Measurements from ENCODE around the gene SERPINB10. TPM values are rescaled to one million over a fixed set of nuclear protein-coding genes. Genes with fewer than 3 reads are reported as not detected.

Gene SERPINB10
- total RNA-seq, 1 donor from 2014 or later: not detected

DNA sequence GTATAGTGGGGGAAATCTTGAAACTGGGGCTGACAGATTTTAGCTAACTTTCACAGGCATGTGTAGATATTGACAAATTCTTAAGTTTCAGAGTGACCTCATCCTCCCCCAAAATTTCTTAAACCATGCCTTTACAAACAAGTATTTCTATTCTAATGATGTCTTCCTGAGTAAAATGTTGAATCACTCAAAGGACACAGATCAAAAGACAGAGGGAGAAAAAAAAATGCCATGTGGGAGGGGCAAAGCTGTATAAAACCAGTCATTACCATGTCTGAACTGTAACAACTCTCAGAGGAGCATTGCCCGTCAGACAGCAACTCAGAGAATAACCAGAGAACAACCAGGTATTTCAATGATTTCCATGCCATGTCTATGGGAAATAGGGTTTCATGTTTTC lies 20.3 kb upstream of the SERPINB10 start, which contains the start of gene SERPINB2:
Gene SERPINB2, plus strand, starts transcription at position 282 of the 400 bp plus-strand sequence. CDS start 3,740 bp downstream, outside the sequence.
- Mint-ChIP-seq H3K9me3 (no peaks in the 10 kb centered on the region), H3K36me3 (ENCODE audit: low read depth) (no peaks in the 10 kb centered on the region), H3K4me1 (no peaks in the 10 kb centered on the region), H3K27me3 (ENCODE audit: low read depth) (no peaks in the 10 kb centered on the region), H3K4me3 (no peak within 1 kb of the TSS), H3K27ac (ENCODE audit: unreplicated experiment) (no peak within 1 kb of the TSS)
- DNase-seq (ENCODE audit: low read depth, low spot score): no peak
- TF ChIP-seq CTCF (conservative IDR thresholded peaks at IDR 0.05): no peak

- no peak overlapping the region for H3K4me3 Mint-ChIP-seq
These were observed 19.1 kb upstream of the SERPINB10 start for GRCh38 chr18:63888470-63889190.

GRCh38 chr18:63889626-63890025 lies 18.1 kb upstream of the SERPINB10 start:
- DNase-seq (ENCODE audit: low read depth, low spot score): no peak
- Mint-ChIP-seq H3K27ac (ENCODE audit: unreplicated experiment) (no peak overlapping the region), H3K4me3 (no peak overlapping the region), H3K4me1 (no peaks in the 10 kb centered on the region), H3K27me3 (ENCODE audit: low read depth) (no peaks in the 10 kb centered on the region), H3K36me3 (ENCODE audit: low read depth) (no peaks in the 10 kb centered on the region), H3K9me3 (no peaks in the 10 kb centered on the region)
- TF ChIP-seq CTCF (conservative IDR thresholded peaks at IDR 0.05): no peak

More at GRCh38 chr18:63888470-63889190, 19.1 kb upstream of the SERPINB10 start:
- no peak for DNase-seq (ENCODE audit: low read depth, low spot score)
- H3K9me3 Mint-ChIP-seq: no peaks in the 10 kb centered on the region
- no peaks in the 10 kb centered on the region for H3K4me1 Mint-ChIP-seq
- no peaks in the 10 kb centered on the region for H3K27me3 Mint-ChIP-seq (ENCODE audit: low read depth)
- no peak for TF ChIP-seq CTCF (conservative IDR thresholded peaks at IDR 0.05)
- no peak overlapping the region for H3K27ac Mint-ChIP-seq (ENCODE audit: unreplicated experiment)
- no peaks in the 10 kb centered on the region for H3K36me3 Mint-ChIP-seq (ENCODE audit: low read depth)

DNA sequence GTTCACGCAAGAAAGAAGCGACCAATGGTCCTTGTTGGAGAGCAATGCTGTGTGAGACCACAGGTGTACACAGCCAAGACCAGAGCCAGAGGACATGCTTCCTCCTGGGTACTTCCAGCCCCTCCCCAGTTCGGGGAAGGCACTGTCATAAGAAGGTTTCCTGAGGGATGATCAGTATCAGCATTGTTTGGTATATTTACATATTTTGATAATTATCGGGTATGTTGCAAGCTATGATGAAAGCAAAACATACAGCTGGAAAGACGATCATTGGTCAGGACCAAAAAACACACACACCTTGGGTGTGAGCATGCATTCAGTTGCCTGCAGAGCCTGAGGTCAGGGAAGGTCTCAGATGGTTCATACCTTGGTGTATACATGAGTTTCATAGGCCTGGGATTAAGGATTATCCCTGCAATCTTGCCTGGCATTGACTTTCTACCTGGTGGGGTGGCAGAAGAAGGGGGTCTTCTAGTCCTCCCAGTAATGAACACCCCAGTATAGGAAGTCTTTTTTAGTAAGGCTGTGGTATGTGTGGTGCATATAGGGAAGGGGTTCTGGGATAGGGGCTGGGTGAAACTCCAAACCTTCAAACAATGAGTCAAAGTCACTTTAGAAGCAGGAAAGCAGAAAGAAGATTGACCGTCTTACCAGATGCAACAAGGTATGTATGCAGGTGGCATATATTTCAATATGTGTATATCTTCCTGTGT lies 17.4 kb upstream of the SERPINB10 start:
- no peaks in the 10 kb centered on the region for H3K4me1 Mint-ChIP-seq
- TF ChIP-seq CTCF (conservative IDR thresholded peaks at IDR 0.05): no peak
- H3K9me3 Mint-ChIP-seq: no peaks in the 10 kb centered on the region
- DNase-seq (ENCODE audit: low read depth, low spot score): no peak
- H3K27ac Mint-ChIP-seq (ENCODE audit: unreplicated experiment): no peak overlapping the region
- H3K4me3 Mint-ChIP-seq: no peak overlapping the region
- H3K36me3 Mint-ChIP-seq (ENCODE audit: low read depth): no peaks in the 10 kb centered on the region
- H3K27me3 Mint-ChIP-seq (ENCODE audit: low read depth): no peaks in the 10 kb centered on the region

DNA sequence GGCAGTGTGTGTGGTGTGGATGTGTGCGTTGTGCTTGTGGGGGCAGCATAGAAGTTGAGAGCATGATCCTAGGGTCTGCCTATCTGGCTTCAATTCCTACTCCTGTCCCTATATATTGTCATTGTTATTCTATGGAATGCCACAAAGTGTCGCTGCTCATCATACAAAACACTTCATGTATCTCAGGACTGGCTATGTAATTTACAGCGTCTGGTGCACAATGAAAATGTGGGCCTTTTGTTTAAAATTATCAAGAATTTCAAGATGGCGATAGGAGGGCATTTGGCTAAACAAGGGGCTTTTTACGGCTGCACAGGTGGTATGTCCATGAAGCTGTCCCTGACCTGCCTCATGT lies 16.8 kb upstream of the SERPINB10 start:
- no peak overlapping the region for H3K27ac Mint-ChIP-seq (ENCODE audit: unreplicated experiment)
- no peak for TF ChIP-seq CTCF (conservative IDR thresholded peaks at IDR 0.05)
- no peak overlapping the region for H3K4me3 Mint-ChIP-seq
- H3K36me3 Mint-ChIP-seq (ENCODE audit: low read depth): no peaks in the 10 kb centered on the region
- no peaks in the 10 kb centered on the region for H3K4me1 Mint-ChIP-seq
- no peak for DNase-seq (ENCODE audit: low read depth, low spot score)
- no peaks in the 10 kb centered on the region for H3K27me3 Mint-ChIP-seq (ENCODE audit: low read depth)
- H3K9me3 Mint-ChIP-seq: no peaks in the 10 kb centered on the region

Data from neural crest cell (in vitro differentiated cells).